ENCODE results near the gene WDR77.

Gene WDR77

DNA sequence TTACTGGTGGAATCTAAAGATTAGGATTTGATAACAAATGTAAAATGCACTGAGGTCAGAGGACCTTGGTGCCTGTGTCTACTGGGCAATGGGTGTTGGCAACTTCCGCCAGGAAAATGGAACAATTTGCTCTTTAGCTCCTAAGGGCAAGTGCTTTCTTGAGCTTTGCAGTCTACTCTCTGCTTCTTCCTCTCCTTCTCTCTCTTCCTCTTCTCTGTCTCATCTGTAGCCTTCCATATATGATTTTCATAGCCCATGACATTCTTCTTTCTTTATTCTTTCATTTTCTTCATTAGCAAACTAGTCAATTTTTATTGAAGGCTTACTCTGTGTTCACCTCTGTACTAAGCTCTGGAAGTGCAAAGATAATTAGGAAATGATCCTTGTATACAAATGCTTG, 57.0 kb downstream of the WDR77 start:
- TF ChIP-seq, protein P1, sequence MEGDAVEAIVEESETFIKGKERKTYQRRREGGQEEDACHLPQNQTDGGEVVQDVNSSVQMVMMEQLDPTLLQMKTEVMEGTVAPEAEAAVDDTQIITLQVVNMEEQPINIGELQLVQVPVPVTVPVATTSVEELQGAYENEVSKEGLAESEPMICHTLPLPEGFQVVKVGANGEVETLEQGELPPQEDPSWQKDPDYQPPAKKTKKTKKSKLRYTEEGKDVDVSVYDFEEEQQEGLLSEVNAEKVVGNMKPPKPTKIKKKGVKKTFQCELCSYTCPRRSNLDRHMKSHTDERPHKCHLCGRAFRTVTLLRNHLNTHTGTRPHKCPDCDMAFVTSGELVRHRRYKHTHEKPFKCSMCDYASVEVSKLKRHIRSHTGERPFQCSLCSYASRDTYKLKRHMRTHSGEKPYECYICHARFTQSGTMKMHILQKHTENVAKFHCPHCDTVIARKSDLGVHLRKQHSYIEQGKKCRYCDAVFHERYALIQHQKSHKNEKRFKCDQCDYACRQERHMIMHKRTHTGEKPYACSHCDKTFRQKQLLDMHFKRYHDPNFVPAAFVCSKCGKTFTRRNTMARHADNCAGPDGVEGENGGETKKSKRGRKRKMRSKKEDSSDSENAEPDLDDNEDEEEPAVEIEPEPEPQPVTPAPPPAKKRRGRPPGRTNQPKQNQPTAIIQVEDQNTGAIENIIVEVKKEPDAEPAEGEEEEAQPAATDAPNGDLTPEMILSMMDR (IDR thresholded peaks at IDR 0.05), result no peak

Measured in LNCAP (cell line).